Activated T-helper 2 cell treated with anti-CD3 and anti-CD28 coated beads, Interferon-gamma antibody, Interleukin-2, Interleukin-4, amounts not matched to agents 10 μg/mL and 5 μg/mL and 100 μg/mL, durations not matched to agents 14 hours and 24 hours and 36 hours (primary cell): ENCODE measurements around the gene IAPP. TPM values are rescaled to one million over a fixed set of nuclear protein-coding genes. Genes with fewer than 3 reads are reported as not detected.
"Not testable (repeated sequence)": the region's sequence is repeated elsewhere in the genome, so short reads cannot be mapped to it uniquely, and the experiment has no call there.

Experiments
- DNase-seq: peaks from one replicate; pipeline ENCODE4 v3.0.0; 2021; ENCODE audit warnings: low spot score
- H3K27ac Mint-ChIP-seq: one replicate; pipeline ENCODE4 v1.8.0; 2021; ENCODE audit warnings: mixed read lengths
- H3K27me3 Mint-ChIP-seq: one replicate; pipeline ENCODE4 v1.8.0; 2021; ENCODE audit warnings: low read depth, mixed read lengths
- H3K36me3 Mint-ChIP-seq: one replicate; pipeline ENCODE4 v1.8.0; 2021; ENCODE audit warnings: low read depth, mixed read lengths
- H3K4me1 Mint-ChIP-seq: one replicate; pipeline ENCODE4 v1.8.0; 2021; ENCODE audit warnings: low read depth, mixed read lengths
- H3K4me3 Mint-ChIP-seq: one replicate; pipeline ENCODE4 v1.8.0; 2021; ENCODE audit warnings: low read depth, mild to moderate bottlenecking, moderate library complexity, mixed read lengths
- H3K9me3 Mint-ChIP-seq: one replicate; pipeline ENCODE4 v1.8.0; 2021; ENCODE audit warnings: mixed read lengths
- intact Hi-C: fragments of 100-400 bp; cut with micrococcal nuclease; formaldehyde crosslinking; loops from one replicate; pipeline ENCODE4 v1.15.1; 2023
- total RNA-seq: library from RNA; stranded (reverse); gene quantifications from 2 replicates; pipeline ENCODE4 v1.2.3, GENCODE V29; 2022

IAPP gene
- total RNA-seq, 1 donor from 2014 or later = not detected

DNA sequence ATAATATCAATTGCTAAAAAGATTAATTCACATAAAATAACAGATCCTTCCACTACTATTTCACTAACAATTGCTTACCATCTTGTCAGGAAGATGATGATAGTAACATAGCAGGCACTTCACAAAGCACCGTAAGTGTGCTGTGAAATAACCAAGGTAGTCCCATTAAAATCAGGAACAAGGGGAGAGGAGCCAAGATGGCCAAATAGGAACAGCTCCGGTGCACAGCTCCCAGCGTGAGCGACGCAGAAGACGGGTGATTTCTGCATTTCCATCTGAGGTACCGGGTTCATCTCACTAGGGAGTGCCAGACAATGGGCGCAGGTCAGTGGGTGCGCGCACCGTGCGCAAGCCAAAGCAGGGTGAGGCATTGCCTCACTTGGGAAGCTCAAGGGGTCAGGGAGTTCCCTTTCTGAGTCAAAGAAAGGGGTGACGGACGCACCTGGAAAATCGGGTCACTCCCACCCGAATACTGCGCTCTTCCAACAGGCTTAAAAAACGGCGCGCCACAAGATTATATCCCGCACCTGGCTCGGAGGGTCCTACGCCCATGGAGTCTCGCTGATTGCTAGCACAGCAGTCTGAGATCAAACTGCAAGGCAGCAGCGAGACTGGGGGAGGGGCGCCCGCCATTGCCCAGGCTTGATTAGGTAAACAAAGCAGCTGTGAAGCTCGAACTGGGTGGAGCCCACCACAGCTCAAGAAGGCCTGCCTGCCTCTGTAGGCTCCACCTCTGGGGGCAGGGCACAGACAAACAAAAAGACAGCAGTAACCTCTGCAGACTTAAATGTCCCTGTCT, 22.3 kb downstream of the IAPP start:
- H3K4me1 Mint-ChIP-seq, H3K36me3 Mint-ChIP-seq, DNase-seq, H3K4me3 Mint-ChIP-seq, H3K9me3 Mint-ChIP-seq, H3K27ac Mint-ChIP-seq, intact Hi-C loops: not testable (repeated sequence)
- H3K27me3 Mint-ChIP-seq = peaks cover 14% of the 10 kb centered on the region

DNA sequence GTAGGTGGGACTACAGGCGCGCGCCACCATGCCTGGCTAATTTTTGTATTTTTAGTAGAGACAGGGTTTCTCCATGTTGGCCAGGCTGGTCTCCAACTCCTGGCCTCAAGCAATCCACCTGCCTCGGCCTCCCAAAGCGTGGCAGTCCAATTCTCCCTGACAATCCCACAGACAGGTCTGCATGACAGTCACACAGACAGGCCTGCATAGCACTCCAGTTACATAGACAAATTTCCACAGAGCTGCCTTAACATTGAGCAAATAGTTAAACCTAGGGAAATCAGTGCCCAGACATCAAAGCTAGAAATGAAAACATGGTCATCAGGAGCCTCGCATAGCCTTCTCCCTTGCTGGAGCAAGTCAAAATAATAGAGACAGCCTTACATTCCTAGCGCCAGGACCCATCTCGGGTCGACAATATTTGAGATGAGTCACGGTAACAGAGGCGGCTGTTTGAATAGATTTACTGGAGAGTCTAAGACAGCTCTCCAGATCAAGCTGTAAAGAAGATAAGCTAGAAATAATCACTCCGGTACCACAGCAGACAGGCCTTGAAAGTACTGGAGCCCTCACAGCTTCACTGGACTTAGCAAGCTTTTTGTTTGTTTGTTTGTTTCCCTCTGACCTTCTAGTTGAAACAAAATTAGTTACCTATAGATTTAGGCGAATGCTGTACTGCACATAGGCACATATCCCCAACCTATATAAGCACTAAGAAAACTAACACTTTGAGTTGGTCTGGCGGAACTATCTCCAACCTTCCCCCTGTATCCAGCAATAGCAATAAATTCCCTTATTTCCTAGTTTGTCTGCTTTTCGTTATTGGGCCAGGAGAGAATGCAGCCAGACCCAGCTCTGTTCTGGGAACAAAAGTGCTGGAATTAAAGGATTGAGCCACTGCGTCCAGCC, 40.9 kb downstream of the IAPP start:
- Mint-ChIP-seq H3K36me3 (no peaks in the 10 kb centered on the region), H3K27ac (no peak overlapping the region), H3K27me3 (peaks cover 31% of the 10 kb centered on the region), H3K9me3 (no peaks in the 10 kb centered on the region), H3K4me1 (no peaks in the 10 kb centered on the region), H3K4me3 (no peak overlapping the region)
- intact Hi-C loops = no loop called here
- no peak for DNase-seq

GRCh38 chr12:21416511-21417121, 43.9 kb downstream of the IAPP start:
- Mint-ChIP-seq H3K27me3 (peaks cover 28% of the 10 kb centered on the region), H3K4me1 (no peaks in the 10 kb centered on the region), H3K27ac (no peak overlapping the region), H3K9me3 (no peaks in the 10 kb centered on the region), H3K36me3 (no peaks in the 10 kb centered on the region), H3K4me3 (no peak overlapping the region)
- intact Hi-C loops = no loop called here
- no peak for DNase-seq

- H3K9me3 Mint-ChIP-seq, H3K27ac Mint-ChIP-seq, DNase-seq, H3K4me1 Mint-ChIP-seq, H3K36me3 Mint-ChIP-seq, H3K4me3 Mint-ChIP-seq, intact Hi-C loops: not testable (repeated sequence)
- H3K27me3 Mint-ChIP-seq = peaks cover 30% of the 10 kb centered on the region
Measured at GRCh38 chr12:21418398-21418797, 45.7 kb downstream of the IAPP start.

- H3K4me1 Mint-ChIP-seq, H3K36me3 Mint-ChIP-seq, H3K4me3 Mint-ChIP-seq, DNase-seq, intact Hi-C loops, H3K27ac Mint-ChIP-seq, H3K9me3 Mint-ChIP-seq: not testable (repeated sequence)
- peaks cover 29% of the 10 kb centered on the region for H3K27me3 Mint-ChIP-seq
Measured at GRCh38 chr12:21419009-21419699, 46.5 kb downstream of the IAPP start.

- H3K36me3 Mint-ChIP-seq = no peaks in the 10 kb centered on the region
- no peak overlapping the region for H3K4me3 Mint-ChIP-seq
- peaks cover 16% of the 10 kb centered on the region for H3K27me3 Mint-ChIP-seq
Measured at GRCh38 chr12:21428241-21428640, 55.5 kb downstream of the IAPP start.

More at GRCh38 chr12:21428241-21428640, 55.5 kb downstream of the IAPP start:
- Mint-ChIP-seq H3K27ac (no peak overlapping the region), H3K4me1 (no peaks in the 10 kb centered on the region), H3K9me3 (peaks cover 4% of the 10 kb centered on the region)
- no peak for DNase-seq
- intact Hi-C loops = no loop called here

Other genes starting within 250 kb of the IAPP start
- gene SLCO1B1, start 241.7 kb upstream of the IAPP start, total RNA-seq = not detected in 2 replicates
- gene SLCO1A2, start 38.0 kb upstream of the IAPP start, total RNA-seq = not detected in 2 replicates
- gene PYROXD1, start 64.8 kb downstream of the IAPP start, total RNA-seq = 27.3 and 30.1 TPM in 2 replicates
- gene RECQL, start 128.7 kb downstream of the IAPP start, total RNA-seq = 68.4 and 69.0 TPM in 2 replicates
- 42.2 and 46.1 TPM in 2 replicates for gene GOLT1B, start 128.9 kb downstream of the IAPP start, total RNA-seq
- 1.1 and 1.6 TPM in 2 replicates for gene SPX, start 153.4 kb downstream of the IAPP start, total RNA-seq
- 0.07 and 0.14 TPM in 2 replicates for gene GYS2, start 231.9 kb downstream of the IAPP start, total RNA-seq